ENCODE results near the gene SKA2. TPM values are rescaled to one million over a fixed set of nuclear protein-coding genes. Genes with fewer than 3 reads are reported as not detected.

SKA2 gene
- total and polyA plus RNA-seq, 2 donors (not counting 1 experiment from before 2014, with no cell fraction given): 2.9 to 10.3 TPM

DNA sequence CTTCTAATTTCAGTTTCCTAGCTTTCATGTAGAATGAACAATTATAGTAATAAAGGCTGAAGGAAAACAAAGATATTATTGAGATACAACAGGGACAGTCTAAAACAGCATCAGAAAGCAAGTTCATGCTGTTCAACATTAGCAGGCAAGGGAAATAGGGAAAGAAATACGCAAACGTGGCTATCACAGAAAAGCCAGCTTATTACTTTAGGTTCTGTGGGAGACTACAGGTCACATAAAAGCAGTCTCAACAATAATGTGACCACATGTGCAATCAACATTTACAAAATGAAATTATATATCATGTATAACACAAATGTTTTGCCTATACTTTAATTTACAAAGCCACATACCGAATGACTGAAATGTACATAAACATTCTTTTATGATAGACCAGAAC lies 43.4 kb downstream of the SKA2 start:
- Histone ChIP-seq H3K4me2 (replicated peaks; ENCODE audit: low read depth, low read length, poor library complexity, severe bottlenecking) (no peak overlapping the region), H3K27me3 (replicated peaks in 1 of 4; ENCODE audit: control extremely low read depth in 1 of 4, control insufficient read depth in 3 of 4, insufficient read depth in 4 of 4, low read length in 3 of 4) (no peaks in the 10 kb centered on the region), H3K36me3 (replicated peaks in 1 of 2; ENCODE audit: control extremely low read depth in 1 of 2, control insufficient read depth in 1 of 2, extremely low read depth in 1 of 2, insufficient read depth in 2 of 2, low read length in 1 of 2) (peaks cover 0 to 6% of the 10 kb centered on the region in 2 experiments), H3K9me3 (ENCODE audit: control extremely low read depth in 1 of 3, control insufficient read depth in 2 of 3, insufficient read depth in 1 of 3, low read length in 2 of 3) (no peaks in the 10 kb centered on the region), H3K9ac (ENCODE audit: low read length) (no peak overlapping the region), H4K20me1 (ENCODE audit: control insufficient read depth, insufficient read depth, low read length, poor library complexity, severe bottlenecking) (no peaks in the 10 kb centered on the region), H3K4me1 (ENCODE audit: control insufficient read depth in 2 of 2, insufficient read depth in 2 of 2, low read length in 2 of 2) (peaks cover 5 to 6% of the 10 kb centered on the region in 2 donors), H3K4me3 (ENCODE audit: control extremely low read depth in 1 of 5, extremely low read depth in 1 of 5, insufficient read depth in 1 of 5, low read depth in 2 of 5, low read length in 4 of 5) (no peak overlapping the region), H2AFZ (ENCODE audit: insufficient read depth, low read depth, low read length, poor library complexity, severe bottlenecking) (no peak overlapping the region), H3K79me2 (ENCODE audit: control insufficient read depth, insufficient read depth, low read length) (no peaks in the 10 kb centered on the region), H3K27ac (ENCODE audit: low read length in 2 of 2) (no peak overlapping the region)
- H3K4me3 Mint-ChIP-seq: no peak overlapping the region
- ATAC-seq (ENCODE audit: low read depth) (no peak), DNase-seq (no peak)
- ChIA-PET CTCF (no interaction called here), POLR2A (no interaction called here)
- intact Hi-C loops (cut with micrococcal nuclease): no loop called here
- H3K27ac Mint-ChIP-seq: no peak overlapping the region
- peaks cover 10% of the 10 kb centered on the region for H3K4me1 Mint-ChIP-seq
- no peaks in the 10 kb centered on the region for H3K9me3 Mint-ChIP-seq (ENCODE audit: insufficient read depth)
- TF ChIP-seq, protein P1, sequence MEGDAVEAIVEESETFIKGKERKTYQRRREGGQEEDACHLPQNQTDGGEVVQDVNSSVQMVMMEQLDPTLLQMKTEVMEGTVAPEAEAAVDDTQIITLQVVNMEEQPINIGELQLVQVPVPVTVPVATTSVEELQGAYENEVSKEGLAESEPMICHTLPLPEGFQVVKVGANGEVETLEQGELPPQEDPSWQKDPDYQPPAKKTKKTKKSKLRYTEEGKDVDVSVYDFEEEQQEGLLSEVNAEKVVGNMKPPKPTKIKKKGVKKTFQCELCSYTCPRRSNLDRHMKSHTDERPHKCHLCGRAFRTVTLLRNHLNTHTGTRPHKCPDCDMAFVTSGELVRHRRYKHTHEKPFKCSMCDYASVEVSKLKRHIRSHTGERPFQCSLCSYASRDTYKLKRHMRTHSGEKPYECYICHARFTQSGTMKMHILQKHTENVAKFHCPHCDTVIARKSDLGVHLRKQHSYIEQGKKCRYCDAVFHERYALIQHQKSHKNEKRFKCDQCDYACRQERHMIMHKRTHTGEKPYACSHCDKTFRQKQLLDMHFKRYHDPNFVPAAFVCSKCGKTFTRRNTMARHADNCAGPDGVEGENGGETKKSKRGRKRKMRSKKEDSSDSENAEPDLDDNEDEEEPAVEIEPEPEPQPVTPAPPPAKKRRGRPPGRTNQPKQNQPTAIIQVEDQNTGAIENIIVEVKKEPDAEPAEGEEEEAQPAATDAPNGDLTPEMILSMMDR (IDR thresholded peaks at IDR 0.05): no peak
- no peak for TF ChIP-seq EZH2 (IDR thresholded peaks at IDR 0.05; ENCODE audit: borderline replicate concordance, insufficient read depth, low read depth, low read length, poor library complexity, severe bottlenecking)
- no peaks in the 10 kb centered on the region for H3K27me3 Mint-ChIP-seq
- no CpG with 5 or more reads among the region's 3 CpGs for WGBS (ENCODE audit: insufficient coverage)

DNA sequence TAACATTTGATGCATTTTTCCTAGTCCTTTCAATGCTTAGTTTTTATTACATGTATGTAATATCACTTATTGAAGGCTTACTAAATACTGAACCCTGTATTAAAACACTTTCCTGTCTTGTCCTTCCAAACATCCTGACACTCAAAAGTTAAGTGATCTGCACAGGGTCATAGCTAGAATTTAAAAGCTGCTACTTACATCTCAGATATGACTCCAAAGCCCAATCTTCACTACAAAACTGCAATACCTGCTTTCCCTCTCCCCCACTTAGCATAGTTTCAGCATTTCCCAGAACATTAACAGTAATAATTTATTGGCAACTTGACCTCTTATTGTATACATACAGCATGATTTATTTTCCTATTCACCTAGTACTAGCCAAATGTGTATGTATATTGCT lies 44.0 kb downstream of the SKA2 start:
- ChIA-PET POLR2A (no interaction called here), CTCF (no interaction called here)
- Mint-ChIP-seq H3K4me1 (peaks cover 11% of the 10 kb centered on the region), H3K27ac (no peak overlapping the region), H3K27me3 (no peaks in the 10 kb centered on the region), H3K4me3 (no peak overlapping the region), H3K9me3 (ENCODE audit: insufficient read depth) (no peaks in the 10 kb centered on the region)
- no peaks in the 10 kb centered on the region for H3K27me3 ChIP-seq (replicated peaks in 1 of 4; ENCODE audit: control extremely low read depth in 1 of 4, control insufficient read depth in 3 of 4, insufficient read depth in 4 of 4, low read length in 3 of 4)
- ATAC-seq (ENCODE audit: low read depth) (no peak), DNase-seq (no peak)
- no peak overlapping the region for H3K9ac ChIP-seq (ENCODE audit: low read length)
- peaks cover 0 to 6% of the 10 kb centered on the region in 2 experiments for H3K36me3 ChIP-seq (replicated peaks in 1 of 2; ENCODE audit: control extremely low read depth in 1 of 2, control insufficient read depth in 1 of 2, extremely low read depth in 1 of 2, insufficient read depth in 2 of 2, low read length in 1 of 2)
- peaks cover 6 to 8% of the 10 kb centered on the region in 2 donors for H3K4me1 ChIP-seq (ENCODE audit: control insufficient read depth in 2 of 2, insufficient read depth in 2 of 2, low read length in 2 of 2)
- H3K4me2 ChIP-seq (replicated peaks; ENCODE audit: low read depth, low read length, poor library complexity, severe bottlenecking): no peak overlapping the region
- H3K27ac ChIP-seq (ENCODE audit: low read length in 2 of 2): no peak overlapping the region
- no peaks in the 10 kb centered on the region for H4K20me1 ChIP-seq (ENCODE audit: control insufficient read depth, insufficient read depth, low read length, poor library complexity, severe bottlenecking)
- TF ChIP-seq EZH2 (IDR thresholded peaks at IDR 0.05; ENCODE audit: borderline replicate concordance, insufficient read depth, low read depth, low read length, poor library complexity, severe bottlenecking): no peak
- TF ChIP-seq, protein P1 (IDR thresholded peaks at IDR 0.05): no peak
- intact Hi-C loops (cut with micrococcal nuclease): no loop called here
- no peak overlapping the region for H2AFZ ChIP-seq (ENCODE audit: insufficient read depth, low read depth, low read length, poor library complexity, severe bottlenecking)
- H3K9me3 ChIP-seq (ENCODE audit: control extremely low read depth in 1 of 3, control insufficient read depth in 2 of 3, insufficient read depth in 1 of 3, low read length in 2 of 3): no peaks in the 10 kb centered on the region
- peaks cover 5% of the 10 kb centered on the region for H3K79me2 ChIP-seq (ENCODE audit: control insufficient read depth, insufficient read depth, low read length)
- H3K4me3 ChIP-seq (ENCODE audit: control extremely low read depth in 1 of 5, extremely low read depth in 1 of 5, insufficient read depth in 1 of 5, low read depth in 2 of 5, low read length in 4 of 5): no peak overlapping the region
